ENCODE measurements around the gene KCNIP1.

KCNIP1 gene

GRCh38 chr5:170642066-170642735 is 138.4 kb downstream of the KCNIP1 start:
- DNase-seq (ENCODE audit: low read depth in 3 of 3) = no peak

GRCh38 chr5:170642776-170643436 is 139.1 kb downstream of the KCNIP1 start:
- no peak for DNase-seq (ENCODE audit: low read depth in 3 of 3)

- no peak for DNase-seq (ENCODE audit: low read depth in 3 of 3)
Measured at GRCh38 chr5:170643591-170643990, 139.8 kb downstream of the KCNIP1 start.

- DNase-seq (ENCODE audit: low read depth in 3 of 3) = no peak
Measured at GRCh38 chr5:170644501-170644900, 140.7 kb downstream of the KCNIP1 start.

- DNase-seq (ENCODE audit: low read depth in 3 of 3) = no peak
Measured at GRCh38 chr5:170648541-170648940, 144.7 kb downstream of the KCNIP1 start.

GRCh38 chr5:170650850-170651249 is 147.0 kb downstream of the KCNIP1 start:
- no peak for DNase-seq (ENCODE audit: low read depth in 3 of 3)

GRCh38 chr5:170651604-170652277 is 147.9 kb downstream of the KCNIP1 start:
- no peak for DNase-seq (ENCODE audit: low read depth in 3 of 3)

- no peak for DNase-seq (ENCODE audit: low read depth in 3 of 3)
Measured at GRCh38 chr5:170655476-170655875, 151.7 kb downstream of the KCNIP1 start.

GRCh38 chr5:170655920-170656319 is 152.1 kb downstream of the KCNIP1 start:
- DNase-seq (ENCODE audit: low read depth in 3 of 3) = no peak

- DNase-seq (ENCODE audit: low read depth in 3 of 3) = no peak
Measured at GRCh38 chr5:170656346-170656745, 152.5 kb downstream of the KCNIP1 start.

- no peak for DNase-seq (ENCODE audit: low read depth in 3 of 3)
Measured at GRCh38 chr5:170660531-170660930, 156.7 kb downstream of the KCNIP1 start.

GRCh38 chr5:170662966-170663365 is 159.1 kb downstream of the KCNIP1 start:
- DNase-seq (ENCODE audit: low read depth in 3 of 3) = no peak

- DNase-seq (ENCODE audit: low read depth in 3 of 3) = no peak
Measured at GRCh38 chr5:170678811-170679210, 175.0 kb downstream of the KCNIP1 start.

GRCh38 chr5:170681013-170681433 is 177.2 kb downstream of the KCNIP1 start:
- peak; percentile 2 to 46 (median 3) for DNase-seq (ENCODE audit: low read depth in 3 of 3)

- no peak for DNase-seq (ENCODE audit: low read depth in 3 of 3)
Measured at GRCh38 chr5:170691657-170692056, 187.8 kb downstream of the KCNIP1 start.

- DNase-seq (ENCODE audit: low read depth in 3 of 3) = no peak
Measured at GRCh38 chr5:170693701-170694100, 189.9 kb downstream of the KCNIP1 start.

GRCh38 chr5:170694911-170695310 is 191.1 kb downstream of the KCNIP1 start:
- no peak for DNase-seq (ENCODE audit: low read depth in 3 of 3)

GRCh38 chr5:170697031-170697430 is 193.2 kb downstream of the KCNIP1 start:
- no peak for DNase-seq (ENCODE audit: low read depth in 3 of 3)

GRCh38 chr5:170700503-170700902 is 196.7 kb downstream of the KCNIP1 start:
- DNase-seq (ENCODE audit: low read depth in 3 of 3) = no peak

- DNase-seq (ENCODE audit: low read depth in 3 of 3) = no peak
Measured at GRCh38 chr5:170701334-170701733, 197.5 kb downstream of the KCNIP1 start.

- no peak for DNase-seq (ENCODE audit: low read depth in 3 of 3)
Measured at GRCh38 chr5:170704417-170705192, 200.8 kb downstream of the KCNIP1 start.

GRCh38 chr5:170709640-170710039 is 205.8 kb downstream of the KCNIP1 start:
- no peak for DNase-seq (ENCODE audit: low read depth in 3 of 3)

Measured in stimulated activated CD4-positive, alpha-beta T cell treated with anti-CD3 and anti-CD28 coated beads, TNF-alpha, amount 100 ng/mL, for 24 hours (primary cell).